ENCODE results near the gene PIK3AP1.

DNA sequence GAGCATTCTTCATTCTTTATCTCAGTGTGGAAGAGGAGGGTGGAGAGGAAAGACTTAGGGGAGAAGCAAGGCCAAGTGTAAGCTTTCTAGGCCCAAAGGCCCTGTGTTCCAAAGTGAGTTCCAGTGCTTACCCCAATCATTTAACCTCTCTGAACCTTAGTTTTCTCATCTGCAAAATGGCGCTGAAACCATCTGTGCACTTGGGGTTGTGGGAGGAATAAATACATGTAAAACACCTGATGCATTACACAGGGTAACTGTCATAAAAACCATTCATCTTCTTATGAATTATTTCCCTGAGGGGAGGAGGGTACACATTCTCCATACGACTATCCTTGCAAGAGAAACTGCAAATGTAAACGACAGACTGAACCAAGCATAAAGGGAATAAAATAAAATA is 19.0 kb downstream of the PIK3AP1 start:
- TF ChIP-seq POLR2AphosphoS5 (IDR thresholded peaks at IDR 0.05; ENCODE audit: insufficient read depth in 1 of 2, low read depth in 1 of 2) = no peak
- no peak for TF ChIP-seq POLR2A (IDR thresholded peaks at IDR 0.05)
- TF ChIP-seq CTCF (IDR thresholded peaks at IDR 0.05) = no peak
